Prostate gland (tissue), 2 donors: ENCODE measurements around the gene CSTPP1.

Experiments
- POLR2A ChIP-seq: fragments of 450-650 bp; IDR thresholded peaks from one replicate; pipeline ENCODE4 v1.6.1; 2016; ENCODE audit warnings: antibody characterized with exemption, mild to moderate bottlenecking
- POLR2AphosphoS5 ChIP-seq: sonication (generic); formaldehyde crosslinking; IDR thresholded peaks from one replicate; pipeline ENCODE4 v1.6.1; 2017; ENCODE audit warnings: antibody characterized with exemption
- TF ChIP-seq, protein P1 (sequence below), 4 experiments: fragments of 200-600 bp in 2 of 4; fragments of 450-650 bp in 2 of 4; sonication (generic) in 2 of 4; IDR thresholded peaks; 1 replicate in 3 of 4; 2 replicates in 1 of 4; pipeline ENCODE4 v1.5.1; 2016 to 2019; ENCODE audit warnings: antibody characterized with exemption in 4 of 4, mild to moderate bottlenecking in 2 of 4, moderate library complexity in 2 of 4

DNA sequence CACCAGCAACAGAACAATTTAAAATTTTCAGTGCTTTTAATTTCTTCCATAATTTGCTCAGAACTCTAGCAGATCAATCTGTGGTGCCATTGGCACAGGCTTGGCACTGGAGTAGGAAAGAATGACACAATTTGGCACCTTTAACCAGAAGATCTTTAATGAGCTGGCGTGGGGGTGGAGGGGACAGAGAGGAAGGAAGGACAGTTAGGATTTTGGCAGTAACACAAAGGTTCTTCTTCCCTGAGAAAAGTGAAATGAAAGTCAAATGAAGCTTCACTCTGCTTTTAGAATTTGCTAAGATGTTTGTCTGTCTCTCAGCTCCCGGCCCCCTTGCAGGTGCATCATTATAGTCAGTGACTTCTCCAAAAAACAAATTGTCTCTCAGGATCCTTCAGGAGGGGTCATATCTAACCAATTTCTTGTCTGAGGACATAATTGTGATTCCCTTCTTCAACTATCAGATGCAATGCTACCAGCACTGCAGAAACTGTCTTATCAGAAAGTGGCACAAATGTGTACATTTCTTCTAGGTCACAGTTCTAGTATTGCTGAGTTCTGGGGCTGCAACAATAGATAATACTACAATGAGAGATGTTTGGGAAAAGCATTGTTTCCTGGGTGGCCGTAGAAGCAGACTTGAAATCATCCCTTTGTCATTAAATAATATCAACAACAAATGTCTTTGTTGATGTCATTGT lies 66.8 kb downstream of the CSTPP1 start:
- TF ChIP-seq POLR2AphosphoS5 = no peak
- TF ChIP-seq POLR2A = no peak
- TF ChIP-seq, protein P1, sequence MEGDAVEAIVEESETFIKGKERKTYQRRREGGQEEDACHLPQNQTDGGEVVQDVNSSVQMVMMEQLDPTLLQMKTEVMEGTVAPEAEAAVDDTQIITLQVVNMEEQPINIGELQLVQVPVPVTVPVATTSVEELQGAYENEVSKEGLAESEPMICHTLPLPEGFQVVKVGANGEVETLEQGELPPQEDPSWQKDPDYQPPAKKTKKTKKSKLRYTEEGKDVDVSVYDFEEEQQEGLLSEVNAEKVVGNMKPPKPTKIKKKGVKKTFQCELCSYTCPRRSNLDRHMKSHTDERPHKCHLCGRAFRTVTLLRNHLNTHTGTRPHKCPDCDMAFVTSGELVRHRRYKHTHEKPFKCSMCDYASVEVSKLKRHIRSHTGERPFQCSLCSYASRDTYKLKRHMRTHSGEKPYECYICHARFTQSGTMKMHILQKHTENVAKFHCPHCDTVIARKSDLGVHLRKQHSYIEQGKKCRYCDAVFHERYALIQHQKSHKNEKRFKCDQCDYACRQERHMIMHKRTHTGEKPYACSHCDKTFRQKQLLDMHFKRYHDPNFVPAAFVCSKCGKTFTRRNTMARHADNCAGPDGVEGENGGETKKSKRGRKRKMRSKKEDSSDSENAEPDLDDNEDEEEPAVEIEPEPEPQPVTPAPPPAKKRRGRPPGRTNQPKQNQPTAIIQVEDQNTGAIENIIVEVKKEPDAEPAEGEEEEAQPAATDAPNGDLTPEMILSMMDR (IDR thresholded peaks at IDR 0.05) = no peak
